Right lobe of liver (tissue), 6 donors: Measurements from ENCODE around the gene P2RY11. TPM values are rescaled to one million over a fixed set of nuclear protein-coding genes. Genes with fewer than 3 reads are reported as not detected.

Source experiments
- ATAC-seq, 4 donors: fragments of 200-7000 bp; cut with Tn5 transposase; one replicate each; pipeline ENCODE4 v1.9.1; 2020; ENCODE audit warnings: mild to moderate bottlenecking in 4 of 4, moderate library complexity in 4 of 4
- DNase-seq, 3 donors: peaks; one replicate each; pipeline ENCODE4 v3.0.0-alpha.2; 2020
- H3K27ac ChIP-seq, 3 donors: fragments of 200-600 bp; one replicate each; pipeline ENCODE4 v1.8.0; 2022
- H3K27me3 ChIP-seq, 2 donors: fragments of 200-600 bp; one replicate each; pipeline ENCODE4 v1.8.0; 2022
- H3K36me3 ChIP-seq, 4 donors: fragments of 200-600 bp; sonication (generic) in 1 of 4; one replicate each; pipeline versions ENCODE4 v1.5.1 to v1.8.0; 2017 to 2022; ENCODE audit warnings: control low read depth in 1 of 4
- H3K4me1 ChIP-seq, 4 donors: fragments of 200-600 bp; sonication (generic) in 1 of 4; one replicate each; pipeline versions ENCODE4 v1.5.1 to v1.8.0; 2017 to 2022; ENCODE audit warnings: control low read depth in 1 of 4
- H3K4me3 ChIP-seq, 3 donors: fragments of 200-600 bp; one replicate each; pipeline ENCODE4 v1.8.0; 2022
- H3K9me3 ChIP-seq, 4 donors: fragments of 200-600 bp; sonication (generic) in 1 of 4; one replicate each; pipeline versions ENCODE4 v1.5.1 to v1.8.0; 2017 to 2022; ENCODE audit warnings: control low read depth in 1 of 4
- POLR2A ChIP-seq: fragments of 450-650 bp; IDR thresholded peaks from one replicate; pipeline ENCODE4 v1.6.1; 2017; ENCODE audit warnings: antibody characterized with exemption, mild to moderate bottlenecking
- WGBS: methylation state at CpG from one replicate; pipeline ENCODE4 v1.1.6; 2018; ENCODE audit warnings: low coverage, low lambda C conversion rate; ENCODE audit not compliant: insufficient coverage; ENCODE audit errors: missing lambda C conversion rate; 5-methylcytosine and 5-hydroxymethylcytosine counted together
- intact Hi-C, 2 donors: fragments of 100-400 bp; cut with DNase I; formaldehyde crosslinking; loops; one replicate each; pipeline versions ENCODE4 v1.11.2 to v1.14.1; 2022
- total RNA-seq, 6 experiments: library from RNA; depleted of rRNA in 2 of 6; stranded (reverse); fragments of >200 nt in 2 of 6; fragmentation: NEBNext Ultra II Directional in 3 of 6; extraction: Animal tissue kit (Norgen Biotek cat#: 25700) in 3 of 6; gene quantifications; one replicate each; pipeline versions ENCODE4 v1.1.0 to v1.2.4, GENCODE V29; 2016 to 2023
- TF ChIP-seq, protein P1 (sequence below), 4 donors: fragments of 200-600 bp in 3 of 4; fragments of 450-650 bp in 1 of 4; IDR thresholded peaks; one replicate each; pipeline versions ENCODE4 v1.5.1 to v1.8.0; 2016 to 2022; ENCODE audit warnings: antibody characterized with exemption in 4 of 4, mild to moderate bottlenecking in 2 of 4
- donor health status: DM: no; HTN: yes; CAD: no.
- donor health status: DM: no; HTN: no; CAD: no.
- donor health status: DM: no; HTN: no; CAD: no.
- donor health status: DM: no; HTN: yes; CAD: no.
- donor health status: DM: no; HTN: yes; CAD: no.

Gene P2RY11
- total RNA-seq, 6 experiments from 2014 or later, result 2.9 to 6.8 (median 5.0) TPM

DNA sequence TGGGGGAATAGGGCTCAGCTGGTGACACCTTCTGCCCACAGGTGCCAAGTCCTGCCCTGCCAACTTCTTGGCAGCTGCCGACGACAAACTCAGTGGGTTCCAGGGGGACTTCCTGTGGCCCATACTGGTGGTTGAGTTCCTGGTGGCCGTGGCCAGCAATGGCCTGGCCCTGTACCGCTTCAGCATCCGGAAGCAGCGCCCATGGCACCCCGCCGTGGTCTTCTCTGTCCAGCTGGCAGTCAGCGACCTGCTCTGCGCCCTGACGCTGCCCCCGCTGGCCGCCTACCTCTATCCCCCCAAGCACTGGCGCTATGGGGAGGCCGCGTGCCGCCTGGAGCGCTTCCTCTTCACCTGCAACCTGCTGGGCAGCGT is 2.1 kb downstream of the P2RY11 start:
- no peak overlapping the region for H3K27ac ChIP-seq
- TF ChIP-seq POLR2A, result no peak
- TF ChIP-seq, protein P1, sequence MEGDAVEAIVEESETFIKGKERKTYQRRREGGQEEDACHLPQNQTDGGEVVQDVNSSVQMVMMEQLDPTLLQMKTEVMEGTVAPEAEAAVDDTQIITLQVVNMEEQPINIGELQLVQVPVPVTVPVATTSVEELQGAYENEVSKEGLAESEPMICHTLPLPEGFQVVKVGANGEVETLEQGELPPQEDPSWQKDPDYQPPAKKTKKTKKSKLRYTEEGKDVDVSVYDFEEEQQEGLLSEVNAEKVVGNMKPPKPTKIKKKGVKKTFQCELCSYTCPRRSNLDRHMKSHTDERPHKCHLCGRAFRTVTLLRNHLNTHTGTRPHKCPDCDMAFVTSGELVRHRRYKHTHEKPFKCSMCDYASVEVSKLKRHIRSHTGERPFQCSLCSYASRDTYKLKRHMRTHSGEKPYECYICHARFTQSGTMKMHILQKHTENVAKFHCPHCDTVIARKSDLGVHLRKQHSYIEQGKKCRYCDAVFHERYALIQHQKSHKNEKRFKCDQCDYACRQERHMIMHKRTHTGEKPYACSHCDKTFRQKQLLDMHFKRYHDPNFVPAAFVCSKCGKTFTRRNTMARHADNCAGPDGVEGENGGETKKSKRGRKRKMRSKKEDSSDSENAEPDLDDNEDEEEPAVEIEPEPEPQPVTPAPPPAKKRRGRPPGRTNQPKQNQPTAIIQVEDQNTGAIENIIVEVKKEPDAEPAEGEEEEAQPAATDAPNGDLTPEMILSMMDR (IDR thresholded peaks at IDR 0.05), result no peak
- no CpG with 5 or more reads among the region's 19 CpGs for WGBS
- peak in 3 of 4 donors; percentile 1 to 7 (median 3) for ATAC-seq
- no peaks in the 10 kb centered on the region for H3K4me1 ChIP-seq
- no peaks in the 10 kb centered on the region for H3K27me3 ChIP-seq
- no peak for DNase-seq
- no peaks in the 10 kb centered on the region for H3K9me3 ChIP-seq
- H3K36me3 ChIP-seq, result peaks cover 0 to 69% (median 29%) of the 10 kb centered on the region in 4 donors
- intact Hi-C loops, result no loop called here
- H3K4me3 ChIP-seq, result no peak overlapping the region

DNA sequence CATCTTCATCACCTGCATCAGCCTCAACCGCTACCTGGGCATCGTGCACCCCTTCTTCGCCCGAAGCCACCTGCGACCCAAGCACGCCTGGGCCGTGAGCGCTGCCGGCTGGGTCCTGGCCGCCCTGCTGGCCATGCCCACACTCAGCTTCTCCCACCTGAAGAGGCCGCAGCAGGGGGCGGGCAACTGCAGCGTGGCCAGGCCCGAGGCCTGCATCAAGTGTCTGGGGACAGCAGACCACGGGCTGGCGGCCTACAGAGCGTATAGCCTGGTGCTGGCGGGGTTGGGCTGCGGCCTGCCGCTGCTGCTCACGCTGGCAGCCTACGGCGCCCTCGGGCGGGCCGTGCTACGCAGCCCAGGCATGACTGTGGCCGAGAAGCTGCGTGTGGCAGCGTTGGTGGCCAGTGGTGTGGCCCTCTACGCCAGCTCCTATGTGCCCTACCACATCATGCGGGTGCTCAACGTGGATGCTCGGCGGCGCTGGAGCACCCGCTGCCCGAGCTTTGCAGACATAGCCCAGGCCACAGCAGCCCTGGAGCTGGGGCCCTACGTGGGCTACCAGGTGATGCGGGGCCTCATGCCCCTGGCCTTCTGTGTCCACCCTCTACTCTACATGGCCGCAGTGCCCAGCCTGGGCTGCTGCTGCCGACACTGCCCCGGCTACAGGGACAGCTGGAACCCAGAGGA is 2.6 kb downstream of the P2RY11 start:
- peaks cover 0 to 4% (median 0%) of the 10 kb centered on the region in 4 donors for H3K4me1 ChIP-seq
- no peaks in the 10 kb centered on the region for H3K9me3 ChIP-seq
- peaks cover 0 to 65% (median 26%) of the 10 kb centered on the region in 4 donors for H3K36me3 ChIP-seq
- TF ChIP-seq POLR2A, result peak; percentile 29
- TF ChIP-seq, protein P1 (IDR thresholded peaks at IDR 0.05), result no peak
- peak in 1 of 4 donors; percentile 2 for ATAC-seq
- H3K27ac ChIP-seq, result no peak overlapping the region
- H3K27me3 ChIP-seq, result no peaks in the 10 kb centered on the region
- DNase-seq, result no peak
- H3K4me3 ChIP-seq, result no peak overlapping the region
- intact Hi-C loops, result no loop called here
- no CpG with 5 or more reads among the region's 43 CpGs for WGBS

DNA sequence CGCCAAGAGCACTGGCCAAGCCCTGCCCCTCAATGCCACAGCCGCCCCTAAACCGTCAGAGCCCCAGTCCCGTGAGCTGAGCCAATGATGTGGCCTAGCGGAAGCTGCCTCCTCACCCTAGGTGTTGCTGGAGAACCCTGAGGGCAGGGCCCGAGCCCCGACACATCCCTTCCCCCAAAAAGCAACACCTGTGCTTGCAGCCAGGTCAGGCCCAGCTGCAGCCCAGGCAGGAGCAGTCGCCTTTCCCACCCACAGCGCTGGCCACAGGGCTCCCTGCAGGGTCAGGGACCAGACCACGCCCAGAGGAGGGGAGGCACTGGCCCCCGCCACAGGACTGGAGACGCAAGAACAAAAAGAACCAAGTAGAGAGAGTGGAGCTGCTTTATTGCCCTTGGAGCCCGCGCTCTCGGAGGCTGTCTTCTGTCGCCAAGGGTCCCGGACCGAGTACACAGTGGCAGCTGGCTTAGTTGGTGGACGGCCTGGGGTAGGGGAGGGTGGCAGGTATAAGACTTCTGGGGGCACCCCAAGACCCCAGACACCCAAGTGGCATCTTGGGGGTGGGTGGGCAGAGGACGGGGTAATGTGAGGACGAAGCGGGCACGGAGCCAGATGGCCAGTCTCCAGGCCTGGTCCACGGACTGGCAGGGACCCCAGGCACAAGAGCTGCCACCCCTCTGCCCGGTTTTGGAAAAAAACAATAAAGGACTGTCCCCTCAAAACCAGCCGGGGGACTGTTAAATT is 3.3 kb downstream of the P2RY11 start:
- H3K4me3 ChIP-seq, result no peak overlapping the region
- peaks cover 0 to 58% (median 20%) of the 10 kb centered on the region in 4 donors for H3K36me3 ChIP-seq
- DNase-seq (peak in 1 of 3 donors; percentile 53), ATAC-seq (peak in 1 of 4 donors; percentile 1)
- H3K9me3 ChIP-seq, result no peaks in the 10 kb centered on the region
- H3K4me1 ChIP-seq, result peaks cover 0 to 5% (median 0%) of the 10 kb centered on the region in 4 donors
- H3K27ac ChIP-seq, result no peak overlapping the region
- TF ChIP-seq, protein P1 (IDR thresholded peaks at IDR 0.05), result no peak
- TF ChIP-seq POLR2A, result peak; percentile 1
- no peaks in the 10 kb centered on the region for H3K27me3 ChIP-seq
- intact Hi-C loops, result no loop called here
- WGBS, result 81% methylated on average over 16 of the region's 26 CpGs

DNA sequence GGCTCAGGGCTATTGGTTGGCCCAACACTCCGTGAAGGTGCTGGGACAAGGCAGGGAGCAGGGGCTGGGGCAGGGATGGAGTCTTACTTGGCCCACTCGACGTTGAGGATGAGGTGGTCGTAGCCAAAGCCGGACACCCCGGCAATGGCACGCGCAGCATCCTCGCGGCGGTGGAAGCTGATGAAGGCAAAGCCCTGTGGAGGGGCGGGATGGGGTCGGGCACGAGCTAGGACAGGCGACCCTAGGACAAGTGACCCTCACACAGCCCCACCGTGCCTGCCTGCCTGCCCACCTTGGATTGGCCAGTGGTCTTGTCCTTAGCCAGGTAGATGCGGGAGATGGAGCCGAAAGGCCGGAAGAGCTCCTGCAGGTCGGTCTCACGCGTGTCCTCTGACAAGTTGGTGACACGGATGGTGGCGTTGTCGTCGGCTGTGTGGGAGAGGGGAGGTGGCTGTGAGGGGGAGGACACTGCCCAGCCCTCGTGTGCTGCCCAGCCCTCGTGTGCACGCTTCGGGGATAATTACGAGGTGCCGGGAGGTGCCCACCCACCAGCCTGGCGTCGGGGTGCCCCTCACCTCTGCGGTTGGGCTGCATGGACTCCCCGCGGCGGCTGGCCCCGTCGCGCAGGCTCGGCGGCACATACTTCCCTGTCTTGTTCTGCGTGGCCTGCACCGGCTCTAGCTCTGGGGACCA is 4.0 kb downstream of the P2RY11 start:
- ATAC-seq (no peak), DNase-seq (no peak)
- Histone ChIP-seq H3K9me3 (no peaks in the 10 kb centered on the region), H3K36me3 (peaks cover 0 to 50% (median 14%) of the 10 kb centered on the region in 4 donors), H3K27me3 (no peaks in the 10 kb centered on the region), H3K27ac (no peak overlapping the region), H3K4me1 (peaks cover 0 to 5% (median 0%) of the 10 kb centered on the region in 4 donors), H3K4me3 (no peak overlapping the region)
- TF ChIP-seq, protein P1 (IDR thresholded peaks at IDR 0.05), result no peak
- TF ChIP-seq POLR2A, result no peak
- 88% methylated on average over 20 of the region's 45 CpGs for WGBS
- intact Hi-C loops, result no loop called here
